HUES6 (cell line): Measurements from ENCODE around the gene ABCA10.

ENCODE experiments used
- H3K27ac ChIP-seq: 2 replicates; pipeline ENCODE4 v1.7.0; 2013; ENCODE audit warnings: low read depth, mild to moderate bottlenecking, low read length, inconsistent platforms
- H3K27me3 ChIP-seq: 2 replicates; pipeline ENCODE4 v1.6.1; 2013; ENCODE audit warnings: low read length; ENCODE audit not compliant: control insufficient read depth, insufficient read depth
- H3K36me3 ChIP-seq: 2 replicates; pipeline ENCODE4 v1.6.1; 2013; ENCODE audit warnings: low read length; ENCODE audit not compliant: control insufficient read depth, insufficient read depth
- H3K4me1 ChIP-seq: 2 replicates; pipeline ENCODE4 v1.6.1; 2013; ENCODE audit warnings: low read length; ENCODE audit not compliant: control insufficient read depth, insufficient read depth
- H3K4me3 ChIP-seq: 2 replicates; pipeline ENCODE4 v1.5.1; 2013; ENCODE audit warnings: low read depth, low read length
- H3K9ac ChIP-seq: one replicate; pipeline ENCODE4 v1.6.1; 2013; ENCODE audit warnings: mild to moderate bottlenecking, low read length
- H3K9me3 ChIP-seq: 2 replicates; pipeline ENCODE4 v1.6.1; 2013; ENCODE audit warnings: low read depth, low read length; ENCODE audit not compliant: control insufficient read depth, insufficient read depth

ABCA10 gene

GRCh38 chr17:69134112-69134511 lies 94.5 kb downstream of the ABCA10 start:
- Histone ChIP-seq H3K9ac (no peak overlapping the region), H3K4me1 (no peaks in the 10 kb centered on the region; the same call in 1 of the 2 replicates), H3K4me3 (no peak overlapping the region), H3K9me3 (no peaks in the 10 kb centered on the region), H3K36me3 (no peaks in the 10 kb centered on the region), H3K27me3 (no peaks in the 10 kb centered on the region), H3K27ac (no peak overlapping the region)

- Histone ChIP-seq H3K36me3 (no peaks in the 10 kb centered on the region), H3K9me3 (no peaks in the 10 kb centered on the region), H3K4me1 (no peaks in the 10 kb centered on the region; the same call in 1 of the 2 replicates), H3K9ac (no peak overlapping the region), H3K27me3 (no peaks in the 10 kb centered on the region), H3K4me3 (no peak overlapping the region), H3K27ac (no peak overlapping the region)
These were observed 97.9 kb downstream of the ABCA10 start for GRCh38 chr17:69130627-69131296.

- Histone ChIP-seq H3K9ac (no peak overlapping the region), H3K27ac (no peak overlapping the region), H3K4me3 (no peak overlapping the region), H3K4me1 (no peaks in the 10 kb centered on the region), H3K36me3 (no peaks in the 10 kb centered on the region), H3K9me3 (no peaks in the 10 kb centered on the region), H3K27me3 (no peaks in the 10 kb centered on the region)
These were observed 105.0 kb downstream of the ABCA10 start for GRCh38 chr17:69123626-69124025.

- Histone ChIP-seq H3K27ac (no peak overlapping the region), H3K36me3 (no peaks in the 10 kb centered on the region), H3K9ac (no peak overlapping the region), H3K4me1 (no peaks in the 10 kb centered on the region), H3K9me3 (no peaks in the 10 kb centered on the region), H3K27me3 (no peaks in the 10 kb centered on the region), H3K4me3 (no peak overlapping the region)
These were observed 106.6 kb downstream of the ABCA10 start for GRCh38 chr17:69122065-69122464.

GRCh38 chr17:69117855-69118784 lies 110.5 kb downstream of the ABCA10 start:
- no peaks in the 10 kb centered on the region for H3K9me3 ChIP-seq
- H3K27me3 ChIP-seq: no peaks in the 10 kb centered on the region
- no peak overlapping the region for H3K4me3 ChIP-seq
- no peak overlapping the region for H3K27ac ChIP-seq
- H3K36me3 ChIP-seq: no peaks in the 10 kb centered on the region
- no peaks in the 10 kb centered on the region for H3K4me1 ChIP-seq
- no peak overlapping the region for H3K9ac ChIP-seq

GRCh38 chr17:69111794-69112193 lies 116.8 kb downstream of the ABCA10 start:
- H3K4me1 ChIP-seq: no peaks in the 10 kb centered on the region
- no peaks in the 10 kb centered on the region for H3K36me3 ChIP-seq
- H3K27me3 ChIP-seq: no peaks in the 10 kb centered on the region
- H3K4me3 ChIP-seq: no peak overlapping the region
- H3K9me3 ChIP-seq: no peaks in the 10 kb centered on the region
- no peak overlapping the region for H3K27ac ChIP-seq
- H3K9ac ChIP-seq: no peak overlapping the region

GRCh38 chr17:69105907-69106730 lies 122.5 kb downstream of the ABCA10 start:
- Histone ChIP-seq H3K4me1 (no peaks in the 10 kb centered on the region), H3K9ac (no peak overlapping the region), H3K27ac (no peak overlapping the region)

GRCh38 chr17:69103557-69104233 lies 124.9 kb downstream of the ABCA10 start:
- Histone ChIP-seq H3K9me3 (no peaks in the 10 kb centered on the region), H3K9ac (no peak overlapping the region), H3K27ac (no peak overlapping the region), H3K4me3 (no peak overlapping the region), H3K27me3 (no peaks in the 10 kb centered on the region), H3K36me3 (no peaks in the 10 kb centered on the region), H3K4me1 (no peaks in the 10 kb centered on the region)

More at GRCh38 chr17:69105907-69106730, 122.5 kb downstream of the ABCA10 start:
- no peaks in the 10 kb centered on the region for H3K36me3 ChIP-seq
- H3K4me3 ChIP-seq: no peak overlapping the region
- H3K9me3 ChIP-seq: no peaks in the 10 kb centered on the region
- H3K27me3 ChIP-seq: no peaks in the 10 kb centered on the region

- no peaks in the 10 kb centered on the region for H3K9me3 ChIP-seq
- H3K36me3 ChIP-seq: no peaks in the 10 kb centered on the region
- H3K4me1 ChIP-seq: no peaks in the 10 kb centered on the region; the same call in 1 of the 2 replicates
- H3K27ac ChIP-seq: no peak overlapping the region
- H3K27me3 ChIP-seq: no peaks in the 10 kb centered on the region
- no peak overlapping the region for H3K4me3 ChIP-seq
- no peak overlapping the region for H3K9ac ChIP-seq
These were observed 130.0 kb downstream of the ABCA10 start for GRCh38 chr17:69098625-69099024.
